ENCODE results near the gene CHST10. TPM values are rescaled to one million over a fixed set of nuclear protein-coding genes. Genes with fewer than 3 reads are reported as not detected.

Gene CHST10
- total and polyA plus RNA-seq, 8 donors, result 2.4 to 67.1 (median 3.5) TPM; not detected in 2

- Histone ChIP-seq H3K27me3 (no peaks in the 10 kb centered on the region), H3K9me3 (no peaks in the 10 kb centered on the region), H3K36me3 (peaks cover 20 to 67% (median 52%) of the 10 kb centered on the region in 4 donors), H3K4me1 (no peaks in the 10 kb centered on the region), H3K4me3 (no peak overlapping the region), H3K27ac (no peak overlapping the region)
- WGBS, 5 donors, result 95 to 98% (median 96%) methylated on average over 9 to 13 of the region's 13 CpGs
- intact Hi-C loops (cut with DNase I; ENCODE audit: low total_unique reads), result no loop called here
- no peak for DNase-seq
- TF ChIP-seq POLR2A (IDR thresholded peaks at IDR 0.05) (no peak), EP300 (IDR thresholded peaks at IDR 0.05) (no peak), POLR2AphosphoS5 (IDR thresholded peaks at IDR 0.05) (no peak), CTCF (IDR thresholded peaks at IDR 0.05) (no peak)
These were observed 11.9 kb downstream of the CHST10 start for GRCh38 chr2:100405403-100406119.

GRCh38 chr2:100404411-100404810 lies 13.1 kb downstream of the CHST10 start:
- H3K4me3 ChIP-seq, result no peak overlapping the region
- H3K27me3 ChIP-seq, result no peaks in the 10 kb centered on the region
- H3K4me1 ChIP-seq, result no peaks in the 10 kb centered on the region
- peaks cover 20 to 68% (median 52%) of the 10 kb centered on the region in 4 donors for H3K36me3 ChIP-seq
- WGBS, 5 donors, result 91 to 95% (median 95%) methylated on average over 7 of the region's 7 CpGs
- H3K9me3 ChIP-seq, result no peaks in the 10 kb centered on the region
- H3K27ac ChIP-seq, result no peak overlapping the region
- TF ChIP-seq POLR2AphosphoS5 (IDR thresholded peaks at IDR 0.05) (no peak), POLR2A (IDR thresholded peaks at IDR 0.05) (no peak), CTCF (IDR thresholded peaks at IDR 0.05) (no peak), EP300 (IDR thresholded peaks at IDR 0.05) (no peak)
- DNase-seq, result no peak
- intact Hi-C loops (cut with DNase I; ENCODE audit: low total_unique reads), result no loop called here

GRCh38 chr2:100403722-100404121 lies 13.7 kb downstream of the CHST10 start:
- no peak for DNase-seq
- peaks cover 20 to 68% (median 52%) of the 10 kb centered on the region in 4 donors for H3K36me3 ChIP-seq
- H3K4me1 ChIP-seq, result no peaks in the 10 kb centered on the region
- intact Hi-C loops (cut with DNase I; ENCODE audit: low total_unique reads), result no loop called here
- no peak overlapping the region for H3K4me3 ChIP-seq
- TF ChIP-seq POLR2AphosphoS5 (IDR thresholded peaks at IDR 0.05) (no peak), CTCF (IDR thresholded peaks at IDR 0.05) (no peak), EP300 (IDR thresholded peaks at IDR 0.05) (no peak), POLR2A (IDR thresholded peaks at IDR 0.05) (no peak)
- no peaks in the 10 kb centered on the region for H3K27me3 ChIP-seq
- WGBS, 5 donors, result 85 to 93% (median 87%) methylated on average over 10 of the region's 10 CpGs
- H3K27ac ChIP-seq, result no peak overlapping the region
- no peaks in the 10 kb centered on the region for H3K9me3 ChIP-seq

GRCh38 chr2:100401268-100401667 lies 16.2 kb downstream of the CHST10 start:
- TF ChIP-seq POLR2A (IDR thresholded peaks at IDR 0.05), result no peak
- TF ChIP-seq POLR2AphosphoS5 (IDR thresholded peaks at IDR 0.05), result no peak
- no peak for TF ChIP-seq EP300 (IDR thresholded peaks at IDR 0.05)
- no peak for TF ChIP-seq CTCF (IDR thresholded peaks at IDR 0.05)
- Histone ChIP-seq H3K9me3 (no peaks in the 10 kb centered on the region), H3K27ac (no peak overlapping the region), H3K4me3 (no peak overlapping the region), H3K4me1 (no peaks in the 10 kb centered on the region), H3K36me3 (peaks cover 19 to 77% (median 53%) of the 10 kb centered on the region in 4 donors), H3K27me3 (no peaks in the 10 kb centered on the region)
- 92 to 99% (median 95%) methylated on average over 7 of the region's 7 CpGs for WGBS, 5 donors
- no peak for DNase-seq
- intact Hi-C loops (cut with DNase I; ENCODE audit: low total_unique reads), result no loop called here

Measured in stomach (tissue), 9 donors.